ENCODE data around the gene NR1H2.

The NR1H2 gene

GRCh38 chr19:50330365-50331078 is 45.7 kb upstream of the NR1H2 start:
- TF ChIP-seq ZFX (IDR thresholded peaks at IDR 0.05) (no peak), CTCF (conservative IDR thresholded peaks at IDR 0.05) (no peak)
- H3K27ac ChIP-seq, result no peak overlapping the region

- TF ChIP-seq CTCF (conservative IDR thresholded peaks at IDR 0.05) (no peak), ZFX (IDR thresholded peaks at IDR 0.05) (no peak)
- no peak overlapping the region for H3K27ac ChIP-seq
These were observed 44.9 kb upstream of the NR1H2 start for GRCh38 chr19:50331221-50331993.

- no peak overlapping the region for H3K27ac ChIP-seq
- no peak for TF ChIP-seq ZFX (IDR thresholded peaks at IDR 0.05)
- TF ChIP-seq CTCF (conservative IDR thresholded peaks at IDR 0.05), result no peak
These were observed 44.3 kb upstream of the NR1H2 start for GRCh38 chr19:50331994-50332243.

- H3K27ac ChIP-seq, result peak overlapping the region; percentile 72; the same call in 1 of the 2 replicates
- TF ChIP-seq CTCF (conservative IDR thresholded peaks at IDR 0.05), result no peak
- TF ChIP-seq ZFX (IDR thresholded peaks at IDR 0.05), result no peak
These were observed 43.8 kb upstream of the NR1H2 start for GRCh38 chr19:50332244-50333038.

- no peak for TF ChIP-seq CTCF (conservative IDR thresholded peaks at IDR 0.05)
- TF ChIP-seq ZFX (IDR thresholded peaks at IDR 0.05), result no peak
- H3K27ac ChIP-seq, result peak overlapping the region; percentile 72
These were observed 43.0 kb upstream of the NR1H2 start for GRCh38 chr19:50333235-50333736.

GRCh38 chr19:50333737-50334617 is 42.3 kb upstream of the NR1H2 start:
- peak overlapping the region; percentile 72 for H3K27ac ChIP-seq
- TF ChIP-seq CTCF (conservative IDR thresholded peaks at IDR 0.05) (no peak), ZFX (IDR thresholded peaks at IDR 0.05) (peak; percentile 83; the same call in 1 of the 2 replicates)

Measured in C4-2B (cell line).